SU-DHL-6 (cell line): ENCODE results near the gene DEAF1.

Experiments
- EZH2phosphoT487 ChIP-seq: fragments of 200-600 bp; sonication (generic), shearing (Covaris generic); conservative IDR thresholded peaks from 2 replicates; pipeline ENCODE4 v1.6.1; 2018; ENCODE audit warnings: mild to moderate bottlenecking, antibody characterized with exemption, low read length, moderate library complexity, mixed read lengths
- TF ChIP-seq, protein P1 (sequence below): fragments of 200-600 bp; sonication (generic); IDR thresholded peaks from one replicate; pipeline ENCODE4 v1.5.1; 2017; ENCODE audit warnings: antibody characterized with exemption, mild to moderate bottlenecking, low read length, moderate library complexity; ENCODE audit not compliant: insufficient read depth, poor library complexity, severe bottlenecking

DNA sequence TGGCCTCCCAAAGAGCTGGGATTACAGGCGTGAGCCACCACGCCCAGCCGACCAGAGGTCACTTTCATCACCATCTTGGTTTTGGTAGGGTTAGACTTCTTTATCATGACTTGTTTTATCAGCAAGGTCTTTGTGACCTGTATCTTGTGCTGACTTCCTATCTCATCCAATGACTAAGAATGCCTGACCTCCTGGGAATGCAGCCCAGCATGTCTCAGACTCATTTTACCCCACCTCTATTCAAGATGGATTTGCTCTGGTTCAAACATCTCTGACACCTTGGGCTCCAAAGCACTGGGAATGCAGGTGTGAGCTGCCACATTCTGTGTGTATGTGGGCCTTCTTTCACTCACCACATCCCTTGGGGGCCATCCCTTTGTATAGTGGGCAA is 47.1 kb upstream of the DEAF1 start:
- TF ChIP-seq, protein P1, sequence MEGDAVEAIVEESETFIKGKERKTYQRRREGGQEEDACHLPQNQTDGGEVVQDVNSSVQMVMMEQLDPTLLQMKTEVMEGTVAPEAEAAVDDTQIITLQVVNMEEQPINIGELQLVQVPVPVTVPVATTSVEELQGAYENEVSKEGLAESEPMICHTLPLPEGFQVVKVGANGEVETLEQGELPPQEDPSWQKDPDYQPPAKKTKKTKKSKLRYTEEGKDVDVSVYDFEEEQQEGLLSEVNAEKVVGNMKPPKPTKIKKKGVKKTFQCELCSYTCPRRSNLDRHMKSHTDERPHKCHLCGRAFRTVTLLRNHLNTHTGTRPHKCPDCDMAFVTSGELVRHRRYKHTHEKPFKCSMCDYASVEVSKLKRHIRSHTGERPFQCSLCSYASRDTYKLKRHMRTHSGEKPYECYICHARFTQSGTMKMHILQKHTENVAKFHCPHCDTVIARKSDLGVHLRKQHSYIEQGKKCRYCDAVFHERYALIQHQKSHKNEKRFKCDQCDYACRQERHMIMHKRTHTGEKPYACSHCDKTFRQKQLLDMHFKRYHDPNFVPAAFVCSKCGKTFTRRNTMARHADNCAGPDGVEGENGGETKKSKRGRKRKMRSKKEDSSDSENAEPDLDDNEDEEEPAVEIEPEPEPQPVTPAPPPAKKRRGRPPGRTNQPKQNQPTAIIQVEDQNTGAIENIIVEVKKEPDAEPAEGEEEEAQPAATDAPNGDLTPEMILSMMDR: no peak
- TF ChIP-seq EZH2phosphoT487: no peak
